Ramos (cell line): Measurements from ENCODE around the gene CFAP90.

Source experiments
- in situ Hi-C: fragments of 300-500 bp; cut with MboI; formaldehyde crosslinking; loops from one replicate; pipeline ENCODE4 v1.14.3; 2022; ENCODE audit warnings: low sequenced_read_pairs; ENCODE audit not compliant: unreplicated experiment

CFAP90 gene

GRCh38 chr5:7784683-7785380 is 66.1 kb downstream of the CFAP90 start:
- in situ Hi-C loops: no loop called here

DNA sequence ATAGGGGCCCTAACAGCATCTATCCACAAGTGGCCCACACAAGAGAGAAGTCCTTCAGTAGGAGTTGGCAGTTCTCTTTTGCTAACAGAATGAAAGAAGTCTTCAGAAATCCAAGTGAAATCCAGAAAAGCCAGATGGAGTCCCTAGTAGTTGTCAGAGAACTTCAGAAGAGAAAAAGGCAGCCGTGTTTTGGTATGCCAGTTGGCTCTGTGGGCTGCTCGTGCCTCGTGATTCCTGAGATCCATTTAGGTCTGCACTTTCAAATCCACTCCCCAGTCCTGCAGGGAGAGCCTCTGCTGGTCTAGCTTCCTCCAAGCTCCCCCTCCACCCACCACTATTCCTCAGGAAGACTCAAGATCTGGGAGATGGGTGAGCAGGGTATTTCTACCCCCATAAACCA is 69.0 kb downstream of the CFAP90 start:
- in situ Hi-C loops: no loop called here
